ENCODE results near the gene DCLRE1B. TPM values are rescaled to one million over a fixed set of nuclear protein-coding genes. Genes with fewer than 3 reads are reported as not detected.

Gene DCLRE1B
- polyA plus RNA-seq, 1 donor (not counting 4 experiments of a cell fraction or from before 2014, with no cell fraction given), result 5.4 TPM

DNA sequence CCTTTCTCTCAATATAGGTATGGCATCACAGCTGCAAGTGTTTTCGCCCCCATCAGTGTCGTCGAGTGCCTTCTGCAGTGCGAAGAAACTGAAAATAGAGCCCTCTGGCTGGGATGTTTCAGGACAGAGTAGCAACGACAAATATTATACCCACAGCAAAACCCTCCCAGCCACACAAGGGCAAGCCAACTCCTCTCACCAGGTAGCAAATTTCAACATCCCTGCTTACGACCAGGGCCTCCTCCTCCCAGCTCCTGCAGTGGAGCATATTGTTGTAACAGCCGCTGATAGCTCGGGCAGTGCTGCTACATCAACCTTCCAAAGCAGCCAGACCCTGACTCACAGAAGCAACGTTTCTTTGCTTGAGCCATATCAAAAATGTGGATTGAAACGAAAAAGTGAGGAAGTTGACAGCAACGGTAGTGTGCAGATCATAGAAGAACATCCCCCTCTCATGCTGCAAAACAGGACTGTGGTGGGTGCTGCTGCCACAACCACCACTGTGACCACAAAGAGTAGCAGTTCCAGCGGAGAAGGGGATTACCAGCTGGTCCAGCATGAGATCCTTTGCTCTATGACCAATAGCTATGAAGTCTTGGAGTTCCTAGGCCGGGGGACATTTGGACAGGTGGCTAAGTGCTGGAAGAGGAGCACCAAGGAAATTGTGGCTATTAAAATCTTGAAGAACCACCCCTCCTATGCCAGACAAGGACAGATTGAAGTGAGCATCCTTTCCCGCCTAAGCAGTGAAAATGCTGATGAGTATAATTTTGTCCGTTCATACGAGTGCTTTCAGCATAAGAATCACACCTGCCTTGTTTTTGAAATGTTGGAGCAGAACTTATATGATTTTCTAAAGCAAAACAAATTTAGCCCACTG lies 35.5 kb downstream of the DCLRE1B start:
- Histone ChIP-seq H3K9me1 (ENCODE audit: control insufficient read depth, extremely low read depth, insufficient read depth, low read length) (peaks cover 3% of the 10 kb centered on the region), H3K27me3 (ENCODE audit: control insufficient read depth, extremely low read depth, insufficient read depth, low read length) (no peaks in the 10 kb centered on the region), H3K27ac (ENCODE audit: control insufficient read depth, insufficient read depth, low read length) (no peak overlapping the region), H3K4me1 (ENCODE audit: control insufficient read depth, extremely low read depth, insufficient read depth, low read length) (no peaks in the 10 kb centered on the region), H3K36me3 (ENCODE audit: control insufficient read depth in 2 of 2, extremely low read depth in 1 of 2, insufficient read depth in 2 of 2, low read length in 2 of 2) (peaks cover 4 to 13% of the 10 kb centered on the region in 2 experiments), H3K4me2 (ENCODE audit: control insufficient read depth, extremely low read depth, insufficient read depth, low read depth, low read length) (no peak overlapping the region), H2AFZ (ENCODE audit: control insufficient read depth, low read length) (no peak overlapping the region), H3K79me2 (ENCODE audit: control insufficient read depth, insufficient read depth, low read length) (peaks cover 66% of the 10 kb centered on the region), H3K9ac (ENCODE audit: control insufficient read depth, extremely low read depth, insufficient read depth, low read length) (no peak overlapping the region), H4K20me1 (ENCODE audit: control insufficient read depth, extremely low read depth, insufficient read depth, low read length) (no peaks in the 10 kb centered on the region), H3K4me3 (ENCODE audit: control insufficient read depth in 2 of 3, extremely low read depth in 1 of 3, insufficient read depth in 2 of 3, low read depth in 1 of 3, low read length in 3 of 3) (no peak overlapping the region), H3K9me3 (ENCODE audit: control insufficient read depth, low read depth, low read length) (no peaks in the 10 kb centered on the region)
- DNase-seq (ENCODE audit: low read depth, low spot score) (no peak), FAIRE-seq (no peak)
- dilution Hi-C loops (cut with MboI; ENCODE audit: extremely low pct_ligation_motif_present, low sequenced_read_pairs), result no loop called here
- TF ChIP-seq, protein P1, sequence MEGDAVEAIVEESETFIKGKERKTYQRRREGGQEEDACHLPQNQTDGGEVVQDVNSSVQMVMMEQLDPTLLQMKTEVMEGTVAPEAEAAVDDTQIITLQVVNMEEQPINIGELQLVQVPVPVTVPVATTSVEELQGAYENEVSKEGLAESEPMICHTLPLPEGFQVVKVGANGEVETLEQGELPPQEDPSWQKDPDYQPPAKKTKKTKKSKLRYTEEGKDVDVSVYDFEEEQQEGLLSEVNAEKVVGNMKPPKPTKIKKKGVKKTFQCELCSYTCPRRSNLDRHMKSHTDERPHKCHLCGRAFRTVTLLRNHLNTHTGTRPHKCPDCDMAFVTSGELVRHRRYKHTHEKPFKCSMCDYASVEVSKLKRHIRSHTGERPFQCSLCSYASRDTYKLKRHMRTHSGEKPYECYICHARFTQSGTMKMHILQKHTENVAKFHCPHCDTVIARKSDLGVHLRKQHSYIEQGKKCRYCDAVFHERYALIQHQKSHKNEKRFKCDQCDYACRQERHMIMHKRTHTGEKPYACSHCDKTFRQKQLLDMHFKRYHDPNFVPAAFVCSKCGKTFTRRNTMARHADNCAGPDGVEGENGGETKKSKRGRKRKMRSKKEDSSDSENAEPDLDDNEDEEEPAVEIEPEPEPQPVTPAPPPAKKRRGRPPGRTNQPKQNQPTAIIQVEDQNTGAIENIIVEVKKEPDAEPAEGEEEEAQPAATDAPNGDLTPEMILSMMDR (optimal IDR thresholded peaks at IDR 0.05 in 1 of 3, IDR thresholded peaks at IDR 0.05 in 1 of 3, conservative IDR thresholded peaks at IDR 0.05 in 1 of 3; ENCODE audit: extremely low read depth in 1 of 3, insufficient read depth in 2 of 3, low read length in 3 of 3), result no peak
- no peak for TF ChIP-seq EZH2 (IDR thresholded peaks at IDR 0.05; ENCODE audit: low read length)

GRCh38 chr1:113941245-113941559 lies 36.1 kb downstream of the DCLRE1B start:
- Histone ChIP-seq H3K79me2 (ENCODE audit: control insufficient read depth, insufficient read depth, low read length) (peaks cover 65% of the 10 kb centered on the region), H4K20me1 (ENCODE audit: control insufficient read depth, extremely low read depth, insufficient read depth, low read length) (no peaks in the 10 kb centered on the region), H3K27ac (ENCODE audit: control insufficient read depth, insufficient read depth, low read length) (no peak overlapping the region), H3K9me1 (ENCODE audit: control insufficient read depth, extremely low read depth, insufficient read depth, low read length) (peaks cover 3% of the 10 kb centered on the region), H2AFZ (ENCODE audit: control insufficient read depth, low read length) (no peak overlapping the region), H3K27me3 (ENCODE audit: control insufficient read depth, extremely low read depth, insufficient read depth, low read length) (no peaks in the 10 kb centered on the region), H3K9me3 (ENCODE audit: control insufficient read depth, low read depth, low read length) (no peaks in the 10 kb centered on the region), H3K36me3 (ENCODE audit: control insufficient read depth in 2 of 2, extremely low read depth in 1 of 2, insufficient read depth in 2 of 2, low read length in 2 of 2) (peaks cover 4 to 13% of the 10 kb centered on the region in 2 experiments), H3K9ac (ENCODE audit: control insufficient read depth, extremely low read depth, insufficient read depth, low read length) (no peak overlapping the region), H3K4me2 (ENCODE audit: control insufficient read depth, extremely low read depth, insufficient read depth, low read depth, low read length) (no peak overlapping the region), H3K4me3 (ENCODE audit: control insufficient read depth in 2 of 3, extremely low read depth in 1 of 3, insufficient read depth in 2 of 3, low read depth in 1 of 3, low read length in 3 of 3) (no peak overlapping the region), H3K4me1 (ENCODE audit: control insufficient read depth, extremely low read depth, insufficient read depth, low read length) (no peaks in the 10 kb centered on the region)
- no peak for FAIRE-seq
- no peak for DNase-seq (ENCODE audit: low read depth, low spot score)
- dilution Hi-C loops (cut with MboI; ENCODE audit: extremely low pct_ligation_motif_present, low sequenced_read_pairs), result no loop called here
- TF ChIP-seq EZH2 (IDR thresholded peaks at IDR 0.05; ENCODE audit: low read length), result no peak
- TF ChIP-seq, protein P1 (optimal IDR thresholded peaks at IDR 0.05 in 1 of 3, IDR thresholded peaks at IDR 0.05 in 1 of 3, conservative IDR thresholded peaks at IDR 0.05 in 1 of 3; ENCODE audit: extremely low read depth in 1 of 3, insufficient read depth in 2 of 3, low read length in 3 of 3), result no peak
